Glomerular endothelial cell (primary cell): ENCODE measurements around the gene EFCAB5. TPM values are rescaled to one million over a fixed set of nuclear protein-coding genes. Genes with fewer than 3 reads are reported as not detected.
"Not testable (repeated sequence)": the region's sequence is repeated elsewhere in the genome, so short reads cannot be mapped to it uniquely, and the experiment has no call there.

Experiments used
- DNase-seq: peaks from one replicate; pipeline ENCODE4 v3.0.0-alpha.2; 2011; ENCODE audit warnings: low read depth, low spot score; ENCODE audit errors: extremely low read depth
- total RNA-seq: library from RNA; depleted of rRNA; stranded (reverse); fragments of >200 nt; gene quantifications from 2 replicates; pipeline ENCODE4 v1.2.3, GENCODE V29; 2015

Gene EFCAB5
- total RNA-seq: 0.53 TPM in 2 replicates

GRCh38 chr17:29941334-29941733 lies at the start of gene EFCAB5:
Gene EFCAB5 (plus strand): TSS chr17:29941634. CDS start chr17:29941797, 163 bp downstream.
- no peak for DNase-seq

- DNase-seq: no peak
Observed at GRCh38 chr17:29892201-29892600, 49.2 kb upstream of the EFCAB5 start.

GRCh38 chr17:29897136-29897535 lies 44.3 kb upstream of the EFCAB5 start:
- not testable (repeated sequence) for DNase-seq

- no peak for DNase-seq
Observed at GRCh38 chr17:29903471-29903870, 38.0 kb upstream of the EFCAB5 start.

GRCh38 chr17:29905086-29905878 lies 36.2 kb upstream of the EFCAB5 start:
- DNase-seq: no peak

GRCh38 chr17:29905879-29906167 lies 35.6 kb upstream of the EFCAB5 start:
- DNase-seq: no peak

GRCh38 chr17:29906969-29907368 lies 34.5 kb upstream of the EFCAB5 start:
- DNase-seq: no peak

GRCh38 chr17:29909236-29910003 lies 32.0 kb upstream of the EFCAB5 start:
- no peak for DNase-seq

- DNase-seq: no peak
Observed at GRCh38 chr17:29911641-29912177, 29.7 kb upstream of the EFCAB5 start.

- DNase-seq: no peak
Observed at GRCh38 chr17:29914819-29915537, 26.5 kb upstream of the EFCAB5 start.

GRCh38 chr17:29918016-29918415 lies 23.4 kb upstream of the EFCAB5 start:
- DNase-seq: no peak

- DNase-seq: no peak
Observed at GRCh38 chr17:29918922-29919856, 22.2 kb upstream of the EFCAB5 start.

GRCh38 chr17:29924786-29925185 lies 16.6 kb upstream of the EFCAB5 start:
- no peak for DNase-seq

- no peak for DNase-seq
Observed at GRCh38 chr17:29927546-29927945, 13.9 kb upstream of the EFCAB5 start.

GRCh38 chr17:29929006-29929532 lies 12.4 kb upstream of the EFCAB5 start:
- DNase-seq: peak; percentile 78

GRCh38 chr17:29929533-29930408 lies 11.7 kb upstream of the EFCAB5 start, which contains the start of gene SSH2:
Gene SSH2 (minus strand): TSS chr17:29930228. CDS start chr17:29930000, 228 bp downstream.
- no peak for DNase-seq

GRCh38 chr17:29930409-29931010 lies 10.9 kb upstream of the EFCAB5 start:
- no peak for DNase-seq

GRCh38 chr17:29931231-29931932 lies 10.1 kb upstream of the EFCAB5 start:
- DNase-seq: no peak
